ENCODE measurements around the gene SEL1L.

DNA sequence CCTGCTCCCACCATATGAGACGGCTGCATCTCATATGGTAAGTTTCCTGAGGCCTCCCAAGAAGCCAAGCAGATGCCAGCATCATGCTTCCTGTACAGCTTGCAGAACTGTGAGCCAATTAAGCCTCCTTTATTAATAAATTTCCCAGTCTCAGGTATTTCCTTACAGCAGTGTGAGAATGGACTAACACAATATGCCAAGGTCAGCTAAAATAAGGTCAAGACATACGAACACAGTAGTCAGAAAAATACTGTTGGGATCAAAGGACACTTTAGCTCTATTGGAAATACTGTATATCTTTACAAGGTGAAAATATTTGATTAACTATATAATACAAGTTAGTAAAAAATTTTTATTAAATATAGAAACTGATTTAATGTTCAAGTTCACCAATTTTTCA is 28.8 kb downstream of the SEL1L start:
- TF ChIP-seq POLR2A (IDR thresholded peaks at IDR 0.05): no peak
- TF ChIP-seq, protein P1, sequence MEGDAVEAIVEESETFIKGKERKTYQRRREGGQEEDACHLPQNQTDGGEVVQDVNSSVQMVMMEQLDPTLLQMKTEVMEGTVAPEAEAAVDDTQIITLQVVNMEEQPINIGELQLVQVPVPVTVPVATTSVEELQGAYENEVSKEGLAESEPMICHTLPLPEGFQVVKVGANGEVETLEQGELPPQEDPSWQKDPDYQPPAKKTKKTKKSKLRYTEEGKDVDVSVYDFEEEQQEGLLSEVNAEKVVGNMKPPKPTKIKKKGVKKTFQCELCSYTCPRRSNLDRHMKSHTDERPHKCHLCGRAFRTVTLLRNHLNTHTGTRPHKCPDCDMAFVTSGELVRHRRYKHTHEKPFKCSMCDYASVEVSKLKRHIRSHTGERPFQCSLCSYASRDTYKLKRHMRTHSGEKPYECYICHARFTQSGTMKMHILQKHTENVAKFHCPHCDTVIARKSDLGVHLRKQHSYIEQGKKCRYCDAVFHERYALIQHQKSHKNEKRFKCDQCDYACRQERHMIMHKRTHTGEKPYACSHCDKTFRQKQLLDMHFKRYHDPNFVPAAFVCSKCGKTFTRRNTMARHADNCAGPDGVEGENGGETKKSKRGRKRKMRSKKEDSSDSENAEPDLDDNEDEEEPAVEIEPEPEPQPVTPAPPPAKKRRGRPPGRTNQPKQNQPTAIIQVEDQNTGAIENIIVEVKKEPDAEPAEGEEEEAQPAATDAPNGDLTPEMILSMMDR (IDR thresholded peaks at IDR 0.05): no peak

Data from lower leg skin (tissue), 3 donors.